Left ventricle myocardium inferior (tissue), 1 donor: ENCODE data around the gene COL25A1. TPM values are rescaled to one million over a fixed set of nuclear protein-coding genes. Genes with fewer than 3 reads are reported as not detected.
A peak's percentile ranks its signal among the peaks of the same experiment; 100 is the strongest.

Experiments used
- DNase-seq: peaks from one replicate; pipeline ENCODE4 v3.0.0-alpha.2; 2020
- H3K27ac ChIP-seq: fragments of 200-600 bp; replicated peaks from 2 replicates; pipeline ENCODE4 v1.8.0; 2021
- H3K27me3 ChIP-seq: fragments of 200-600 bp; 2 replicates; pipeline ENCODE4 v1.8.0; 2021; ENCODE audit warnings: low read depth
- H3K36me3 ChIP-seq: fragments of 200-600 bp; 2 replicates; pipeline ENCODE4 v1.8.0; 2021
- H3K4me1 ChIP-seq: fragments of 200-600 bp; 2 replicates; pipeline ENCODE4 v1.8.0; 2021
- H3K4me3 ChIP-seq: fragments of 200-600 bp; 2 replicates; pipeline ENCODE4 v1.8.0; 2021; ENCODE audit warnings: mild to moderate bottlenecking, moderate library complexity
- H3K9me3 ChIP-seq: fragments of 200-600 bp; replicated peaks from 2 replicates; pipeline ENCODE4 v1.8.0; 2021
- intact Hi-C: fragments of 100-400 bp; cut with micrococcal nuclease; formaldehyde crosslinking; loops from one replicate; pipeline ENCODE4 v1.11.0; 2022
- total RNA-seq: library from RNA; stranded (reverse); fragmentation: NEBNext Ultra II Directional; extraction: Animal tissue kit (Norgen Biotek cat#: 25700); gene quantifications from one replicate; pipeline ENCODE4 v1.2.1, GENCODE V29; 2021
- TF ChIP-seq, protein P1 (sequence below): fragments of 200-600 bp; IDR thresholded peaks from 2 replicates; pipeline ENCODE4 v1.8.0; 2021; ENCODE audit warnings: antibody characterized with exemption, mild to moderate bottlenecking, borderline replicate concordance
- donor health status: DM: no; HTN: yes; CAD: no; lungs with severe emphysema.

COL25A1 gene
- total RNA-seq, 1 donor from 2014 or later = 0.77 TPM

DNA sequence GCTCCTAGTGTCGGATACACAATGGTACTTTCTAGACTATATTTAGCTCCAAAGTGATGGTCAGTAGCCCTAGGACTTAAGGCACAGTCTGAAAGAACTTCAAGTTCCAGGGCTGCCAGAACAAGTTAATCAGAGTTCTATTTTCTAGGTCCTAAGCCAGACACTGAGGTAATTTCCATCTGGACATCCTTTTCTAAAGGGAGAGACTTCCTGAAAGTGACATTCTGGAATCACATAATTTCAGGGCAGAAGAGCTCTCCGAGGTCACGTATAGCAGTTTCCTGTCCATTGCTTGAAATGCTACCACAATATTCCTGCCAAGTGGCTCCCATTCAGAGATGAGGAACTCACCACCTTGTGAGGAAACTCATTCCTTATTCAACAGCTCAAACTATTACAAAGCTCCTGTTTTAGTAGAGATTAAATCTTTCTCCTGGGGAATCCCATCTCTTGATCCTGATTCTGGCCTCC is 117.9 kb downstream of the COL25A1 start:
- H3K4me1 ChIP-seq = peaks cover 18% of the 10 kb centered on the region
- intact Hi-C loops = no loop called here
- no peak for DNase-seq
- no peak overlapping the region for H3K4me3 ChIP-seq
- H3K27ac ChIP-seq = peak overlapping the region; percentile 85
- H3K9me3 ChIP-seq = peaks cover 4% of the 10 kb centered on the region
- TF ChIP-seq, protein P1, sequence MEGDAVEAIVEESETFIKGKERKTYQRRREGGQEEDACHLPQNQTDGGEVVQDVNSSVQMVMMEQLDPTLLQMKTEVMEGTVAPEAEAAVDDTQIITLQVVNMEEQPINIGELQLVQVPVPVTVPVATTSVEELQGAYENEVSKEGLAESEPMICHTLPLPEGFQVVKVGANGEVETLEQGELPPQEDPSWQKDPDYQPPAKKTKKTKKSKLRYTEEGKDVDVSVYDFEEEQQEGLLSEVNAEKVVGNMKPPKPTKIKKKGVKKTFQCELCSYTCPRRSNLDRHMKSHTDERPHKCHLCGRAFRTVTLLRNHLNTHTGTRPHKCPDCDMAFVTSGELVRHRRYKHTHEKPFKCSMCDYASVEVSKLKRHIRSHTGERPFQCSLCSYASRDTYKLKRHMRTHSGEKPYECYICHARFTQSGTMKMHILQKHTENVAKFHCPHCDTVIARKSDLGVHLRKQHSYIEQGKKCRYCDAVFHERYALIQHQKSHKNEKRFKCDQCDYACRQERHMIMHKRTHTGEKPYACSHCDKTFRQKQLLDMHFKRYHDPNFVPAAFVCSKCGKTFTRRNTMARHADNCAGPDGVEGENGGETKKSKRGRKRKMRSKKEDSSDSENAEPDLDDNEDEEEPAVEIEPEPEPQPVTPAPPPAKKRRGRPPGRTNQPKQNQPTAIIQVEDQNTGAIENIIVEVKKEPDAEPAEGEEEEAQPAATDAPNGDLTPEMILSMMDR = peak; percentile 16
- no peaks in the 10 kb centered on the region for H3K36me3 ChIP-seq
- H3K27me3 ChIP-seq = no peaks in the 10 kb centered on the region

DNA sequence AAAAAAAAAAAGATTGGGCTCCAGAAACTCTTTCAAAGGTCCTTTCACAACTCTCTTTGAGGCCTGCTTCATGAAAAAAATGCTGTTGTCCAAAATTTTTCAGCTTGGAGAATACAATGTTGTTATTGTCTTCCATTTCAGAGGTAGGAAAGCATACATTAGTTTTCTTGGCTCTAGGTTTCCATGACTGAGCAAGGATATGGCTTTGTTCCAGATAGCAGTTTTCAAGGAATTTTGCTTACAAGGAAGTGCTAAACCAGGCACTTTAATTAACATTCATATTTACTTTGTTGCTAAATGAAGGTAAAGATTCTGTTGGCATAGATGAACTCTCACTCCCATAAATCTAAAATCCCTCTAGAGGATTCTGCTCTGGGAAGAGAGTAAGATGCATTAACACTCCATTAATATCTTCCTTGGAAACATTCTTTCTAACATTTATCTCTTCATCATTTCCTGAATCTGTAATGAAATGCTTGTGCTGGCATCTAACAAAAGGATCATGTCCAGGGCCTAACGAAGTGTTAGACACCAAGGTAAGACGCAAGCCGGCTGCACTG is 118.4 kb downstream of the COL25A1 start:
- TF ChIP-seq, protein P1 = no peak
- DNase-seq = peak; percentile 41
- peak overlapping the region; percentile 85 for H3K27ac ChIP-seq
- H3K27me3 ChIP-seq = no peaks in the 10 kb centered on the region
- no peak overlapping the region for H3K4me3 ChIP-seq
- H3K9me3 ChIP-seq = peaks cover 4% of the 10 kb centered on the region
- intact Hi-C loops = no loop called here
- no peaks in the 10 kb centered on the region for H3K36me3 ChIP-seq
- H3K4me1 ChIP-seq = peaks cover 18% of the 10 kb centered on the region

DNA sequence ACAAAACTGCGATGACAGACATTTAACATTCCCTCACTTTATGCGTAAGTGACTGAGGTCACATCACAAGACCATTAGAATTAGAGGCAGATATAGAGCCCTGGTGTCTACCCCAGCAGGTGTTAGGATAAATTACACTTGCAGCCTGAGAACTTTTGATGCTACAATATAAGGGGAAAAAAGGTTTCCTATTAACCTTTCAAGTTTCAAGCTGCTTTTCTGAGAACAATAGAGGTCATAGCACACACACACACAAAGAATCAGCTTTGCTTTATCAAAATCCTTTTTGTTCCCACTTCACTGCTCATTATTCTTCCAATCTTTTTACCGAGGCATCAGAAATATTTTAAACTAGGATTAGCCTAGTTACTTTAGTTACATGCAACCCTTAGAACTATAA is 119.8 kb downstream of the COL25A1 start:
- no peak overlapping the region for H3K27ac ChIP-seq
- TF ChIP-seq, protein P1 = no peak
- peaks cover 18% of the 10 kb centered on the region for H3K4me1 ChIP-seq
- no peaks in the 10 kb centered on the region for H3K27me3 ChIP-seq
- no peak for DNase-seq
- H3K9me3 ChIP-seq = peaks cover 4% of the 10 kb centered on the region
- no peaks in the 10 kb centered on the region for H3K36me3 ChIP-seq
- no peak overlapping the region for H3K4me3 ChIP-seq
- intact Hi-C loops = no loop called here

DNA sequence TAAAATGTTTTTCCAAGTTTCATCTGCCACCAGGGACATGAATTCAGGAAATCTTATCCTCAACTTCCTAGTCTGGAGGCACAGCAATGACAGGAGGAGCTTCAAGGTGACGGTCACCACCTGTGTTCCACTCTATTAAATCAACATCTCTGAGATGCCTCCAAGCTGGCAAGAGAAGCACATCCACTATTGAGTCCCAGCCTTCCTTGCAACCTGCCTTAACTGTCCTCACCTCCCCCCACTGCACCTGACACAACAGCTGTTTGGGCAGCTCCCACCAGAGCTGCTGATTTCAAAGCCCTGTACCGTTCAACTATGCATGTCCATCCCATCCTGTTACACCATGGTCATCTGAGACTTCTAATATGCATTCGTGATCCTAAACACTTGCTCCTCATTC is 123.4 kb downstream of the COL25A1 start:
- peaks cover 9% of the 10 kb centered on the region for H3K4me1 ChIP-seq
- no peak for DNase-seq
- TF ChIP-seq, protein P1 = no peak
- H3K27me3 ChIP-seq = no peaks in the 10 kb centered on the region
- H3K36me3 ChIP-seq = no peaks in the 10 kb centered on the region
- no peak overlapping the region for H3K27ac ChIP-seq
- intact Hi-C loops = no loop called here
- H3K9me3 ChIP-seq = no peaks in the 10 kb centered on the region
- H3K4me3 ChIP-seq = no peak overlapping the region

DNA sequence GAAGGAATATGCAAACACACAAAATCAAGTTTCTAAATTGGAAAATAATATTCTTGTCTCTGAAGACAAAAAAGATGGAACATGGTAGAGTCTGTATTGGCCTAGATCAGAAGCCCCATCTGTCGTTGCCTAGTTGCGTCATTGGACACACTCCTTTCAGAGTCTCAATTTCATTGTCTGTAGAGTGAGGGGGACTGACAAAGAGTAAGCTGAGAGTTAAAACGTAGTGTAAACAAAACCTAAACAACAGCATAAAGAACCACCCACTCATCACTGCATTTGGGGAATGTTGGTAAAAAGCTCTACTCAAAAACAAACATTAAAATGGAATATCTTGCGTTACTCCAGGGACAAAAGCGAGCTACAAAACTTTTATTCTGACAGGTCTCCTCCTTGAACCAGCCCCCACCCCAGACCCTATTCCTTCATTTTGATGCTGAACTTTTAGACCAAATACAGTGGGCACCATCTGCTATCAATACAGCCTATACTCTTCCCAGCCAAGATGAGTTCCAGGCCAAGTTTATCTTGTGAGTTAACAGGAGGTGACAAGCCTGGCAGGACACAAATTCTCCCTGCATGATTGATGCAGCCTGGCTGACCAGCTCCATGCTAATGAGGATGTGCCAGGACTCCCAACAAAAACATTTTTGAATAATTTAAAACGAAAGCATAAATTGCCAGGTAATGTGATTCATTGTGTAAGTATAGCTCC is 125.2 kb downstream of the COL25A1 start:
- intact Hi-C loops = no loop called here
- H3K4me3 ChIP-seq = no peak overlapping the region
- DNase-seq = no peak
- no peaks in the 10 kb centered on the region for H3K36me3 ChIP-seq
- H3K27me3 ChIP-seq = no peaks in the 10 kb centered on the region
- TF ChIP-seq, protein P1 = no peak
- no peaks in the 10 kb centered on the region for H3K4me1 ChIP-seq
- H3K27ac ChIP-seq = no peak overlapping the region
- no peaks in the 10 kb centered on the region for H3K9me3 ChIP-seq
